Esophagus (tissue), 2 donors: ENCODE results near the gene RNF187. TPM values are rescaled to one million over a fixed set of nuclear protein-coding genes. Genes with fewer than 3 reads are reported as not detected.

Experiments
- H3K27ac ChIP-seq, 2 donors: one replicate each; pipeline ENCODE4 v1.5.1; 2013; ENCODE audit warnings: low read depth in 2 of 2, mild to moderate bottlenecking in 2 of 2, inconsistent platforms in 1 of 2, low read length in 1 of 2, moderate library complexity in 1 of 2
- H3K27me3 ChIP-seq, 2 donors: one replicate each; pipeline ENCODE4 v1.6.1; 2013; ENCODE audit warnings: low read length in 2 of 2, control low read depth in 1 of 2, mild to moderate bottlenecking in 1 of 2; ENCODE audit not compliant: insufficient read depth in 2 of 2, control insufficient read depth in 1 of 2
- H3K36me3 ChIP-seq, 2 donors: one replicate each; pipeline ENCODE4 v1.6.1; 2013; ENCODE audit warnings: low read length in 1 of 2; ENCODE audit not compliant: control insufficient read depth in 2 of 2, insufficient read depth in 2 of 2
- H3K4me1 ChIP-seq, 2 donors: one replicate each; pipeline ENCODE4 v1.6.1; 2013; ENCODE audit warnings: low read length in 1 of 2; ENCODE audit not compliant: control insufficient read depth in 2 of 2, insufficient read depth in 2 of 2
- H3K4me3 ChIP-seq, 2 donors: one replicate each; pipeline ENCODE4 v1.5.1; 2013; ENCODE audit warnings: low read length in 2 of 2, mild to moderate bottlenecking in 2 of 2, low read depth in 1 of 2, moderate library complexity in 1 of 2
- H3K9me3 ChIP-seq, 2 donors: one replicate each; pipeline ENCODE4 v1.6.1; 2013; ENCODE audit warnings: mild to moderate bottlenecking in 2 of 2, low read depth in 1 of 2, low read length in 1 of 2, moderate library complexity in 1 of 2; ENCODE audit not compliant: control insufficient read depth in 2 of 2, insufficient read depth in 1 of 2
- WGBS, 2 donors: extraction: QIAGEN DNeasy Blood & Tissue Kit; methylation state at CpG; one replicate each; pipeline ENCODE4 v1.1.7; 2013; 5-methylcytosine and 5-hydroxymethylcytosine counted together
- polyA plus RNA-seq, 2 donors: library from polyadenylated mRNA; stranded (reverse); fragments of 200-250 nt; gene quantifications; one replicate each; pipeline ENCODE4 v1.2.3, GENCODE V29; 2013
- donor health status: healthy with polysubstance abuse.
- donor health status: Bipolar disorder and iron deficiency.

RNF187 gene
- polyA plus RNA-seq, 2 donors: 38.0 to 47.6 TPM

GRCh38 chr1:228542376-228542775 is 55.2 kb downstream of the RNF187 start:
- Histone ChIP-seq H3K4me1 (no peaks in the 10 kb centered on the region), H3K4me3 (no peak overlapping the region), H3K27me3 (no peaks in the 10 kb centered on the region), H3K36me3 (no peaks in the 10 kb centered on the region), H3K27ac (no peak overlapping the region), H3K9me3 (no peaks in the 10 kb centered on the region)
- WGBS, 2 donors: 57 to 66% methylated on average over 2 of the region's 2 CpGs

- H3K4me1 ChIP-seq: no peaks in the 10 kb centered on the region
- H3K27me3 ChIP-seq: no peaks in the 10 kb centered on the region
- no peaks in the 10 kb centered on the region for H3K36me3 ChIP-seq
- no peaks in the 10 kb centered on the region for H3K9me3 ChIP-seq
- no peak overlapping the region for H3K4me3 ChIP-seq
- H3K27ac ChIP-seq: no peak overlapping the region
- 67 to 70% methylated on average over 5 of the region's 5 CpGs for WGBS, 2 donors
Measured at GRCh38 chr1:228542981-228543380, 55.8 kb downstream of the RNF187 start.

GRCh38 chr1:228543396-228543795 is 56.2 kb downstream of the RNF187 start:
- no peaks in the 10 kb centered on the region for H3K27me3 ChIP-seq
- WGBS, 2 donors: 81 to 82% methylated on average over 3 of the region's 3 CpGs
- H3K4me3 ChIP-seq: no peak overlapping the region
- H3K36me3 ChIP-seq: no peaks in the 10 kb centered on the region
- H3K4me1 ChIP-seq: no peaks in the 10 kb centered on the region
- H3K27ac ChIP-seq: no peak overlapping the region
- H3K9me3 ChIP-seq: no peaks in the 10 kb centered on the region

GRCh38 chr1:228544021-228544850 is 57.1 kb downstream of the RNF187 start:
- Histone ChIP-seq H3K9me3 (no peaks in the 10 kb centered on the region), H3K36me3 (no peaks in the 10 kb centered on the region), H3K27ac (no peak overlapping the region), H3K4me1 (no peaks in the 10 kb centered on the region), H3K4me3 (no peak overlapping the region), H3K27me3 (no peaks in the 10 kb centered on the region)
- WGBS, 2 donors: 50 to 56% methylated on average over 7 of the region's 7 CpGs

GRCh38 chr1:228544921-228545591 is 57.9 kb downstream of the RNF187 start:
- Histone ChIP-seq H3K9me3 (no peaks in the 10 kb centered on the region), H3K27ac (no peak overlapping the region), H3K4me1 (no peaks in the 10 kb centered on the region), H3K4me3 (no peak overlapping the region), H3K27me3 (no peaks in the 10 kb centered on the region), H3K36me3 (no peaks in the 10 kb centered on the region)
- 59 to 61% methylated on average over 4 of the region's 4 CpGs for WGBS, 2 donors

Other genes starting within 250 kb of the RNF187 start
- gene TRIM11, start 80.5 kb upstream of the RNF187 start, polyA plus RNA-seq: 10 to 100 TPM; 13.7 to 15.7 TPM
- gene TRIM17, start 70.5 kb upstream of the RNF187 start, polyA plus RNA-seq: 1 to 10 TPM; 1.1 to 1.8 TPM
- gene RHOU, start 248.1 kb downstream of the RNF187 start, polyA plus RNA-seq: 1 to 10 TPM; 2.7 to 3.1 TPM